HL-60 (cell line): ENCODE measurements around the gene RASSF1.

Experiments used
- DNase-seq, 2 experiments: peaks; one replicate each; pipeline ENCODE4 v3.0.0-alpha.2; 2010 to 2020; ENCODE audit warnings: low read depth in 1 of 2, low spot score in 1 of 2
- H3K27ac ChIP-seq: fragments of 250-450 bp; sonication (Bioruptor Pico); replicated peaks from 2 replicates; pipeline ENCODE4 v1.5.1; 2020; ENCODE audit warnings: mild to moderate bottlenecking, moderate library complexity
- H3K27me3 ChIP-seq: fragments of 250-450 bp; sonication (Bioruptor Pico); 2 replicates; pipeline ENCODE4 v1.5.1; 2021; ENCODE audit warnings: mild to moderate bottlenecking, moderate library complexity; ENCODE audit not compliant: insufficient read depth, poor library complexity, severe bottlenecking
- H3K4me3 ChIP-seq: replicated peaks from 2 replicates; pipeline ENCODE4 v1.5.1; 2011; ENCODE audit warnings: mild to moderate bottlenecking, control low read depth, low read length; ENCODE audit not compliant: insufficient read depth
- GABPA ChIP-seq: IDR thresholded peaks from 2 replicates; pipeline ENCODE4 v1.6.1; 2012; ENCODE audit warnings: low read depth
- POLR2AphosphoS5 ChIP-seq: IDR thresholded peaks from 2 replicates; pipeline ENCODE4 v1.6.1; 2012; ENCODE audit warnings: low read depth
- SPI1 ChIP-seq: IDR thresholded peaks from 2 replicates; pipeline ENCODE4 v1.6.1; 2012; ENCODE audit warnings: low read depth, mild to moderate bottlenecking, borderline replicate concordance
- TF ChIP-seq, protein P1 (sequence below): IDR thresholded peaks from 2 replicates; pipeline ENCODE4 v1.6.1; 2012; ENCODE audit warnings: low read depth; ENCODE audit not compliant: insufficient replicate concordance
- TF ChIP-seq, protein P2 (sequence below): IDR thresholded peaks from one replicate; pipeline ENCODE4 v1.5.1; 2011; ENCODE audit warnings: low read length, control low read depth, inconsistent platforms; ENCODE audit not compliant: insufficient read depth

RASSF1 gene

DNA sequence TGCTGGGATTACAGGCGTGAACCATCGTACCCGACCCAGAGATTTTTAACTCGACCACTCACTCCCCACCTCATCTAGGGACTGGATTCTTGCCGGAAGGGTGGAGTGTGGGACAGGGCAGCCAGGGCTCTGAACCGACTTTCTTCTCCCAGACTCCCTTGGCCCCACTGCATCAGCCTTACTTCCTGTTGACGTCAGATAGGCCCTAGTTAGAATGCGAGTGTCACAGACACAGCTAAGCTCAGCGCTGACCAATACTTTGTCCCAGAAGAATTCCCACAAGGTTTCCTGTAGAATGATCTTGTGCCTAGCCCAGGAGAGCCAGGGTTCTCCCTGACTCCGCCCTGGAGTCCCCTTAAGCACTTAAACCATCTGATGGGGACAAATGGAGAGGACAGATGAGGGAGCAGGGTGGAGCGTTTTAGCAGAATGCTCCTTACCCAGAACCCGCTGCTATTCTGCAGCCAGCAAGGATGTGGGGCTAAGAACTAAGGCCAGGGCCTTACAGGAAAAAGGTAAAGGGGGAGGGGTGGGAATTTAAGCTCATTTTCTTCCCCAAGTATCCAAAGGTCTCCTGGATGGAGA is 6.8 kb downstream of the RASSF1 start:
- TF ChIP-seq, protein P1, sequence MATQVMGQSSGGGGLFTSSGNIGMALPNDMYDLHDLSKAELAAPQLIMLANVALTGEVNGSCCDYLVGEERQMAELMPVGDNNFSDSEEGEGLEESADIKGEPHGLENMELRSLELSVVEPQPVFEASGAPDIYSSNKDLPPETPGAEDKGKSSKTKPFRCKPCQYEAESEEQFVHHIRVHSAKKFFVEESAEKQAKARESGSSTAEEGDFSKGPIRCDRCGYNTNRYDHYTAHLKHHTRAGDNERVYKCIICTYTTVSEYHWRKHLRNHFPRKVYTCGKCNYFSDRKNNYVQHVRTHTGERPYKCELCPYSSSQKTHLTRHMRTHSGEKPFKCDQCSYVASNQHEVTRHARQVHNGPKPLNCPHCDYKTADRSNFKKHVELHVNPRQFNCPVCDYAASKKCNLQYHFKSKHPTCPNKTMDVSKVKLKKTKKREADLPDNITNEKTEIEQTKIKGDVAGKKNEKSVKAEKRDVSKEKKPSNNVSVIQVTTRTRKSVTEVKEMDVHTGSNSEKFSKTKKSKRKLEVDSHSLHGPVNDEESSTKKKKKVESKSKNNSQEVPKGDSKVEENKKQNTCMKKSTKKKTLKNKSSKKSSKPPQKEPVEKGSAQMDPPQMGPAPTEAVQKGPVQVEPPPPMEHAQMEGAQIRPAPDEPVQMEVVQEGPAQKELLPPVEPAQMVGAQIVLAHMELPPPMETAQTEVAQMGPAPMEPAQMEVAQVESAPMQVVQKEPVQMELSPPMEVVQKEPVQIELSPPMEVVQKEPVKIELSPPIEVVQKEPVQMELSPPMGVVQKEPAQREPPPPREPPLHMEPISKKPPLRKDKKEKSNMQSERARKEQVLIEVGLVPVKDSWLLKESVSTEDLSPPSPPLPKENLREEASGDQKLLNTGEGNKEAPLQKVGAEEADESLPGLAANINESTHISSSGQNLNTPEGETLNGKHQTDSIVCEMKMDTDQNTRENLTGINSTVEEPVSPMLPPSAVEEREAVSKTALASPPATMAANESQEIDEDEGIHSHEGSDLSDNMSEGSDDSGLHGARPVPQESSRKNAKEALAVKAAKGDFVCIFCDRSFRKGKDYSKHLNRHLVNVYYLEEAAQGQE, result no peak
- TF ChIP-seq GABPA (no peak), POLR2AphosphoS5 (no peak; the same call in 1 of the 2 replicates), SPI1 (no peak)
- TF ChIP-seq, protein P2, sequence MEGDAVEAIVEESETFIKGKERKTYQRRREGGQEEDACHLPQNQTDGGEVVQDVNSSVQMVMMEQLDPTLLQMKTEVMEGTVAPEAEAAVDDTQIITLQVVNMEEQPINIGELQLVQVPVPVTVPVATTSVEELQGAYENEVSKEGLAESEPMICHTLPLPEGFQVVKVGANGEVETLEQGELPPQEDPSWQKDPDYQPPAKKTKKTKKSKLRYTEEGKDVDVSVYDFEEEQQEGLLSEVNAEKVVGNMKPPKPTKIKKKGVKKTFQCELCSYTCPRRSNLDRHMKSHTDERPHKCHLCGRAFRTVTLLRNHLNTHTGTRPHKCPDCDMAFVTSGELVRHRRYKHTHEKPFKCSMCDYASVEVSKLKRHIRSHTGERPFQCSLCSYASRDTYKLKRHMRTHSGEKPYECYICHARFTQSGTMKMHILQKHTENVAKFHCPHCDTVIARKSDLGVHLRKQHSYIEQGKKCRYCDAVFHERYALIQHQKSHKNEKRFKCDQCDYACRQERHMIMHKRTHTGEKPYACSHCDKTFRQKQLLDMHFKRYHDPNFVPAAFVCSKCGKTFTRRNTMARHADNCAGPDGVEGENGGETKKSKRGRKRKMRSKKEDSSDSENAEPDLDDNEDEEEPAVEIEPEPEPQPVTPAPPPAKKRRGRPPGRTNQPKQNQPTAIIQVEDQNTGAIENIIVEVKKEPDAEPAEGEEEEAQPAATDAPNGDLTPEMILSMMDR, result no peak
- H3K27ac ChIP-seq, result no peak overlapping the region
- no peak for DNase-seq

DNA sequence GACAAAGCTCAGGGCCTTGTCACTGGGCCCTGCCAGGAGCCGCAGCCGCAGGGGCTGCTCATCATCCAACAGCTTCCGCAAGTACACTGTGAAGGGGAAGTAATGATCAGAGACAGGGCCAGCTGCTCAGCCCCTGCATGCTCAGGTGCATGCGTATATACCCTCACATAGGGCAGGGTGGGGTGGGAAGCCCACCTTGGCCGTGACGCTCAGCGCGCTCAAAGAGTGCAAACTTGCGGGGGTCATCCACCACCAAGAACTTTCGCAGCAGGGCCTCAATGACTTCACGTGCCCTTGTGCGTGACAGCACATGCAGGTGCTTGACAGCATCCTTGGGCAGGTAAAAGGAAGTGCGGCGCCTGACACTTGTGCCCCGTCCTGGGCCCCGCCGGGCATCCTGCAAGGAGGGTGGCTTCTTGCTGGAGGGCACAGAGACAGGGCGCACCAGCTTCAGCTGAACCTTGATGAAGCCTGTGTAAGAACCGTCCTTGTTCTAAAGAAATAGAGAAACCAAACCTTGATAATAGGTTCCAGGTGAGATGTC is 9.2 kb downstream of the RASSF1 start:
- Histone ChIP-seq H3K4me3 (no peak overlapping the region), H3K27ac (no peak overlapping the region), H3K27me3 (no peaks in the 10 kb centered on the region)
- TF ChIP-seq POLR2AphosphoS5 (no peak), SPI1 (no peak), GABPA (no peak)
- TF ChIP-seq, protein P1, result no peak
- TF ChIP-seq, protein P2, result no peak
- no peak for DNase-seq

More for the DNA sequence above, 6.8 kb downstream of the RASSF1 start:
- Histone ChIP-seq H3K27me3 (no peaks in the 10 kb centered on the region), H3K4me3 (no peak overlapping the region)

DNA sequence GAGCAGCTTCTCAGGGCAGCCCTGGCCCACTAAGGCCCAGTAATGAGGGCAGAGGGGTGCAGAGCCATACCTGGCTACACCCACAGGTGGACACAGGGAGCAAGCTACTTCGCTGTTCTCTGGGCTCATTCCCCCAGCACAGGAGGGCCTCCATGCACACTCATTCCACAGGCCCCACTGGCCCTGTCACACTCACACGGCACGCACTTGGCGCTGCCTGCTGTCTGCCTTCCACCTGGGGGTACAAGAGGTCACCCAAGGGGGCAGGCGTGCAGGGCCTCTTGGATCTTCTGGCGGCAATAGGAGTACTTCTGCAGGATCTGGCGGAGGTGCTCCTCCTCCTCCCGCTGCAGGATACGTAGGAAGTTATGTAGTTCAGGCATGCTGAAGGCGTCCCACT is 10.3 kb downstream of the RASSF1 start:
- DNase-seq, result no peak
- no peak for TF ChIP-seq POLR2AphosphoS5
- TF ChIP-seq, protein P1, result no peak
- Histone ChIP-seq H3K27me3 (no peaks in the 10 kb centered on the region), H3K27ac (no peak overlapping the region), H3K4me3 (no peak overlapping the region)
